ENCODE data around the gene DCAF11. TPM values are rescaled to one million over a fixed set of nuclear protein-coding genes. Genes with fewer than 3 reads are reported as not detected.

Gene DCAF11
- total RNA-seq, 1 donor from 2014 or later = 83.5 TPM

GRCh38 chr14:24172871-24173281 lies 58.3 kb downstream of the DCAF11 start:
- H3K4me3 ChIP-seq (ENCODE audit: low read depth, low read length) = no peak overlapping the region
- no peak for DNase-seq (ENCODE audit: low read depth)
- H3K36me3 ChIP-seq (ENCODE audit: control insufficient read depth, insufficient read depth, low read length) = peaks cover 2% of the 10 kb centered on the region
- no peaks in the 10 kb centered on the region for H3K27me3 ChIP-seq (ENCODE audit: control insufficient read depth, insufficient read depth, low read length)
- no peak for TF ChIP-seq CTCF (IDR thresholded peaks at IDR 0.05; ENCODE audit: insufficient read depth, low read length, severe bottlenecking)
- no peak for FAIRE-seq

Other genes with a start within 250 kb of the DCAF11 start
- 24.7 and 64.1 TPM in 2 replicates for gene DHRS4, start 161.0 kb upstream of the DCAF11 start, total RNA-seq
- 5.5 and 30.5 TPM in 2 replicates for gene DHRS4L2, start 125.8 kb upstream of the DCAF11 start, total RNA-seq
- 0.13 TPM in 1 of 2 replicates, not detected in the other for gene CARMIL3, start 62.8 kb upstream of the DCAF11 start, total RNA-seq
- not detected in 2 replicates for gene CPNE6, start 43.2 kb upstream of the DCAF11 start, total RNA-seq
- gene PCK2, start 20.5 kb upstream of the DCAF11 start, total RNA-seq = 84.8 and 223 TPM in 2 replicates
- 0.64 and 0.79 TPM in 2 replicates for gene NRL, start 172 bp downstream of the DCAF11 start, total RNA-seq
- gene FITM1, start 15.9 kb downstream of the DCAF11 start, total RNA-seq = 0.51 TPM in 1 of 2 replicates, not detected in the other
- 65.0 and 71.8 TPM in 2 replicates for gene PSME1, start 21.4 kb downstream of the DCAF11 start, total RNA-seq
- gene EMC9, start 26.8 kb downstream of the DCAF11 start, total RNA-seq = 12.6 and 17.8 TPM in 2 replicates
- gene PSME2, start 31.8 kb downstream of the DCAF11 start, total RNA-seq = 26.9 and 37.5 TPM in 2 replicates
- 23.3 and 25.8 TPM in 2 replicates for gene RNF31, start 32.7 kb downstream of the DCAF11 start, total RNA-seq
- gene IRF9, start 46.5 kb downstream of the DCAF11 start, total RNA-seq = 19.2 and 28.7 TPM in 2 replicates
- gene REC8, start 57.3 kb downstream of the DCAF11 start, total RNA-seq = 0.26 and 1.1 TPM in 2 replicates
- 27.0 and 41.9 TPM in 2 replicates for gene IPO4, start 74.0 kb downstream of the DCAF11 start, total RNA-seq
- 42.8 and 67.9 TPM in 2 replicates for gene TM9SF1, start 80.7 kb downstream of the DCAF11 start, total RNA-seq
- gene TSSK4, start 90.9 kb downstream of the DCAF11 start, total RNA-seq = 0.26 TPM in 1 of 2 replicates, not detected in the other
- 48.8 and 69.8 TPM in 2 replicates for gene CHMP4A, start 98.7 kb downstream of the DCAF11 start, total RNA-seq
- 13.4 and 21.1 TPM in 2 replicates for gene MDP1, start 101.3 kb downstream of the DCAF11 start, total RNA-seq
- 131 and 330 TPM in 2 replicates for gene NEDD8, start 117.6 kb downstream of the DCAF11 start, total RNA-seq
- gene GMPR2, start 118.2 kb downstream of the DCAF11 start, total RNA-seq = 80.6 and 98.7 TPM in 2 replicates
- 48.7 and 91.9 TPM in 2 replicates for gene TINF2, start 127.8 kb downstream of the DCAF11 start, total RNA-seq
- 88.7 and 382 TPM in 2 replicates for gene TGM1, start 148.4 kb downstream of the DCAF11 start, total RNA-seq
- 32.6 and 58.9 TPM in 2 replicates for gene RABGGTA, start 156.8 kb downstream of the DCAF11 start, total RNA-seq
- gene DHRS1, start 185.0 kb downstream of the DCAF11 start, total RNA-seq = 16.6 and 39.6 TPM in 2 replicates
- gene NOP9, start 185.1 kb downstream of the DCAF11 start, total RNA-seq = 23.2 and 26.1 TPM in 2 replicates
- 1.2 and 3.9 TPM in 2 replicates for gene CIDEB, start 193.2 kb downstream of the DCAF11 start, total RNA-seq
- 10.5 and 17.4 TPM in 2 replicates for gene LTB4R2, start 195.4 kb downstream of the DCAF11 start, total RNA-seq
- 3.7 and 9.6 TPM in 2 replicates for gene LTB4R, start 196.7 kb downstream of the DCAF11 start, total RNA-seq
- gene ADCY4, start 220.3 kb downstream of the DCAF11 start, total RNA-seq = 0.53 and 0.77 TPM in 2 replicates
- 2.4 and 4.7 TPM in 2 replicates for gene RIPK3, start 225.2 kb downstream of the DCAF11 start, total RNA-seq

Measured in bronchial epithelial cell (primary cell).